ENCODE results near the gene MBD6.
A peak's percentile ranks its signal among the peaks of the same experiment; 100 is the strongest.
"Not testable (repeated sequence)": the region's sequence is repeated elsewhere in the genome, so short reads cannot be mapped to it uniquely, and the experiment has no call there.

MBD6 gene

GRCh38 chr12:57514720-57515407 is 7.8 kb upstream of the MBD6 start:
- Mint-ChIP-seq H3K27ac (peak overlapping the region; percentile 31 to 32), H3K27me3 (no peaks in the 10 kb centered on the region), H3K4me1 (ENCODE audit: low read depth in 2 of 2) (peaks cover 21 to 26% of the 10 kb centered on the region in 2 donors), H3K36me3 (ENCODE audit: insufficient read depth) (peaks cover 95% of the 10 kb centered on the region), H3K4me3 (no peak overlapping the region), H3K9me3 (no peaks in the 10 kb centered on the region)
- ATAC-seq (replicated peaks) (no peak), DNase-seq (no peak)

GRCh38 chr12:57515408-57515933 is 7.2 kb upstream of the MBD6 start:
- peaks cover 95% of the 10 kb centered on the region for H3K36me3 Mint-ChIP-seq (ENCODE audit: insufficient read depth)
- ATAC-seq (replicated peaks), result no peak
- H3K9me3 Mint-ChIP-seq, result no peaks in the 10 kb centered on the region

GRCh38 chr12:57515934-57516541 is 6.6 kb upstream of the MBD6 start:
- no peaks in the 10 kb centered on the region for H3K27me3 Mint-ChIP-seq
- no peak for DNase-seq
- H3K4me3 Mint-ChIP-seq, result no peak overlapping the region
- peaks cover 98% of the 10 kb centered on the region for H3K36me3 Mint-ChIP-seq (ENCODE audit: insufficient read depth)
- peaks cover 25 to 31% of the 10 kb centered on the region in 2 donors for H3K4me1 Mint-ChIP-seq (ENCODE audit: low read depth in 2 of 2)
- H3K27ac Mint-ChIP-seq, result no peak overlapping the region
- no peak for ATAC-seq (replicated peaks)
- no peaks in the 10 kb centered on the region for H3K9me3 Mint-ChIP-seq

More at GRCh38 chr12:57515408-57515933, 7.2 kb upstream of the MBD6 start:
- H3K4me3 Mint-ChIP-seq, result no peak overlapping the region
- H3K27ac Mint-ChIP-seq, result peak overlapping the region; percentile 31 to 32
- no peaks in the 10 kb centered on the region for H3K27me3 Mint-ChIP-seq
- DNase-seq, result no peak
- H3K4me1 Mint-ChIP-seq (ENCODE audit: low read depth in 2 of 2), result peaks cover 24 to 29% of the 10 kb centered on the region in 2 donors

GRCh38 chr12:57516617-57517153 is 5.9 kb upstream of the MBD6 start:
- H3K27me3 Mint-ChIP-seq, result no peaks in the 10 kb centered on the region
- no peak overlapping the region for H3K27ac Mint-ChIP-seq
- peaks cover 31 to 35% of the 10 kb centered on the region in 2 donors for H3K4me1 Mint-ChIP-seq (ENCODE audit: low read depth in 2 of 2)
- H3K4me3 Mint-ChIP-seq, result peak overlapping the region in 1 of 2 donors; percentile 37
- DNase-seq, result no peak
- ATAC-seq (replicated peaks), result no peak
- H3K36me3 Mint-ChIP-seq (ENCODE audit: insufficient read depth), result peaks cover 99% of the 10 kb centered on the region
- H3K9me3 Mint-ChIP-seq, result no peaks in the 10 kb centered on the region

GRCh38 chr12:57517187-57517586 is 5.4 kb upstream of the MBD6 start:
- Mint-ChIP-seq H3K9me3 (no peaks in the 10 kb centered on the region), H3K27ac (peak overlapping the region in 1 of 2 donors; percentile 31), H3K36me3 (ENCODE audit: insufficient read depth) (peaks cover 99% of the 10 kb centered on the region), H3K4me1 (ENCODE audit: low read depth in 2 of 2) (peaks cover 36 to 40% of the 10 kb centered on the region in 2 donors), H3K27me3 (no peaks in the 10 kb centered on the region), H3K4me3 (peak overlapping the region in 1 of 2 donors; percentile 37)
- ATAC-seq (replicated peaks), result no peak
- DNase-seq, result no peak

GRCh38 chr12:57517718-57518117 is 4.9 kb upstream of the MBD6 start:
- DNase-seq; ATAC-seq (replicated peaks); H3K9me3 Mint-ChIP-seq; H3K4me3 Mint-ChIP-seq; H3K27me3 Mint-ChIP-seq: not testable (repeated sequence)
- H3K36me3 Mint-ChIP-seq (ENCODE audit: insufficient read depth), result peaks cover 96% of the 10 kb centered on the region
- peaks cover 36 to 39% of the 10 kb centered on the region in 2 donors for H3K4me1 Mint-ChIP-seq (ENCODE audit: low read depth in 2 of 2)
- H3K27ac Mint-ChIP-seq, result peak overlapping the region; percentile 31 to 99

- peaks cover 94% of the 10 kb centered on the region for H3K36me3 Mint-ChIP-seq (ENCODE audit: insufficient read depth)
- DNase-seq (no peak), ATAC-seq (replicated peaks) (no peak)
- H3K4me3 Mint-ChIP-seq, result peak overlapping the region; percentile 97 to 98
- H3K27me3 Mint-ChIP-seq, result no peaks in the 10 kb centered on the region
- H3K27ac Mint-ChIP-seq, result peak overlapping the region; percentile 99
- H3K9me3 Mint-ChIP-seq, result no peaks in the 10 kb centered on the region
- H3K4me1 Mint-ChIP-seq (ENCODE audit: low read depth in 2 of 2), result peaks cover 40 to 43% of the 10 kb centered on the region in 2 donors
Measured at GRCh38 chr12:57518176-57518919, 4.3 kb upstream of the MBD6 start.

- H3K9me3 Mint-ChIP-seq, result no peaks in the 10 kb centered on the region
- DNase-seq, result no peak
- H3K27ac Mint-ChIP-seq, result peak overlapping the region; percentile 99
- no peak for ATAC-seq (replicated peaks)
- peaks cover 92% of the 10 kb centered on the region for H3K36me3 Mint-ChIP-seq (ENCODE audit: insufficient read depth)
- no peaks in the 10 kb centered on the region for H3K27me3 Mint-ChIP-seq
- H3K4me3 Mint-ChIP-seq, result peak overlapping the region; percentile 97 to 98
- peaks cover 48 to 50% of the 10 kb centered on the region in 2 donors for H3K4me1 Mint-ChIP-seq (ENCODE audit: low read depth in 2 of 2)
Measured at GRCh38 chr12:57518920-57519795, 3.5 kb upstream of the MBD6 start.

GRCh38 chr12:57519796-57520052 is 2.9 kb upstream of the MBD6 start:
- Mint-ChIP-seq H3K4me1 (ENCODE audit: low read depth in 2 of 2) (peaks cover 53 to 55% of the 10 kb centered on the region in 2 donors), H3K9me3 (no peaks in the 10 kb centered on the region), H3K4me3 (peak overlapping the region; percentile 97 to 98), H3K36me3 (ENCODE audit: insufficient read depth) (peaks cover 89% of the 10 kb centered on the region), H3K27ac (peak overlapping the region; percentile 99), H3K27me3 (no peaks in the 10 kb centered on the region)
- ATAC-seq (replicated peaks) (no peak), DNase-seq (peak in 2 of 3 experiments; percentile 14 to 24)

GRCh38 chr12:57520053-57520818 is 2.4 kb upstream of the MBD6 start, which contains the start of gene DDIT3:
TSS of gene DDIT3 (minus strand) at chr12:57520514. CDS start at chr12:57517406, 3,108 bp downstream.
- DNase-seq (peak; percentile 99), ATAC-seq (replicated peaks) (peak; percentile 71)
- Mint-ChIP-seq H3K4me3 (peak within 1 kb of the TSS; percentile 97 to 98), H3K36me3 (ENCODE audit: insufficient read depth) (peaks cover 84% of the 10 kb centered on the region), H3K27ac (peak within 1 kb of the TSS; percentile 99), H3K9me3 (no peaks in the 10 kb centered on the region), H3K4me1 (ENCODE audit: low read depth in 2 of 2) (peaks cover 57 to 58% of the 10 kb centered on the region in 2 donors), H3K27me3 (no peaks in the 10 kb centered on the region)

GRCh38 chr12:57521525-57522010 is 1.1 kb upstream of the MBD6 start:
- Mint-ChIP-seq H3K36me3 (ENCODE audit: insufficient read depth) (peaks cover 78% of the 10 kb centered on the region), H3K27me3 (no peaks in the 10 kb centered on the region), H3K4me1 (ENCODE audit: low read depth in 2 of 2) (peaks cover 61 to 69% of the 10 kb centered on the region in 2 donors), H3K27ac (peak overlapping the region; percentile 99), H3K9me3 (no peaks in the 10 kb centered on the region), H3K4me3 (peak overlapping the region; percentile 97 to 98)
- ATAC-seq (replicated peaks) (no peak), DNase-seq (no peak)

Measured in effector memory CD8-positive, alpha-beta T cell (primary cell).